NCI-H146 treated with DMSO at 0.1 percent for 48 hours (cell line): Measurements from ENCODE around the gene MRPL33.

Experiments used
- DNase-seq: peaks from one replicate; lab custom pipeline; 2025; ENCODE audit not compliant: unreplicated experiment; lab: John Stamatoyannopoulos, UW

The MRPL33 gene

DNA sequence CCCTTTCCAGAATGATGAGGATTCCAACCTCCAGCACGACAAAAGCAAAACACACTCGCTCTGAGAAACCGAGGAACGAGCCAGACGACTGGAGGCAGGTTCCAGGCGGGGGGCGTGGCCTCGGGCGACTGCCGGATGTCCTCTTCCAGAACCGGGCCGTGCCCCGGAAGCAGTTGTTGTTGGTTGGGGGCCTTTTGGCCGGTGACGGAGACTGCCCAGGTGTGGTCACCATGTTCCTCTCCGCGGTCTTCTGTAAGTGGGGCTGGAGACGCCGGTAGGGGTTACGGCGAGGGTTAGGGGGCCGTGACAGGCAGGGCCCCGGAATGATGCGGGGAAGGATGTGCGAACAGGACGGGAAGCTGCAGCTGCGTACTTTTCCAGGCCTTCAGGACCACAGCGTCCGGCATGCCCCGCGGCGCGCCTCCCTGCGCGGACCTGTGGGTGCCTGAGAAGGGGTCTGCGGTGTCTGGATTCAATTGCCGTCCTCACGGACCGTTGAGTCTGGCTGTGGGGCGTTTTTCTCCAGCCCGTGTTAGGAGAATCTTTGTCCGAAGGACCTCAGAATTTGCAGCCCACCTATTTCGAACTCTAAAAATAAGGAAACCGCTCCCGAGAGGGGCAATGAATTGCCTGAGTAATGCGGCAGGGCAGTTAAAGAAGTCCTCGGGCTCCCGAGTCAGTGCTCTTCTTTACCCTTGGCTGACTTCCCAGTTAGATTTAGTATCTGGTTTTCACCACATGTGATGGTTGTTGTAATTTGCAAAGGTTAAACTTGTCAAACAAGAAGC is at the start of gene MRPL33:
Gene MRPL33 (plus strand): TSS at position 172 of the 788 bp plus-strand sequence. CDS start 59 bp downstream, at position 231.
- peak; percentile 85 for DNase-seq

DNA sequence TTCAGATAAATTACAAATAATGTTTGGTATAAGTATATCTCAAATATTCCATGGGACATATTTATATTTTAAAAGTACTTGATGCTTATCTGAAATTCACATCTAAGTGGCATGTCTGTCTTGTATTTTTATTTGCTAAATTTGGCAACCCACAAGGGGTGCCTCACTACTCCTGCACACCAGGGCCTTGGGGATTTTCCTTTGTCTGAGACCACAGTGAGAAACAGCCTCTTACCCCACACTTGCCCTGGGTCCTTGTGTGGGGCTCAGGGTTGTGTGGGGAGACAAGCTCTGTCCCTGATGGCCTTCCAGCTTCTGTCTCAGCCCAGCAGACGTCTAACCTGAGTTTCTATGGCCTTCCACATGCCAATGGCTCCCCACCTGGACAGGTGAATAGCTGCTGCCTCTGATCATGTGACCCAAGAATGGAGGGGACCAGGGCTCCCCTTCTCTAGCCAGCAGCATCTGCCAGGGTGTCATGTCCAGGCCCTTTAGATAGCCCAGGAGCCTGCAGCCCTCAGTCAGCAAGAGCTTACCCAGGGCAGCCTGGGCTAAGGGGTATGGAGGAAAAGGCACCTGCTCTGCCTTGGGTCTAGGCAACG is 49.5 kb upstream of the MRPL33 start:
- no peak for DNase-seq

DNA sequence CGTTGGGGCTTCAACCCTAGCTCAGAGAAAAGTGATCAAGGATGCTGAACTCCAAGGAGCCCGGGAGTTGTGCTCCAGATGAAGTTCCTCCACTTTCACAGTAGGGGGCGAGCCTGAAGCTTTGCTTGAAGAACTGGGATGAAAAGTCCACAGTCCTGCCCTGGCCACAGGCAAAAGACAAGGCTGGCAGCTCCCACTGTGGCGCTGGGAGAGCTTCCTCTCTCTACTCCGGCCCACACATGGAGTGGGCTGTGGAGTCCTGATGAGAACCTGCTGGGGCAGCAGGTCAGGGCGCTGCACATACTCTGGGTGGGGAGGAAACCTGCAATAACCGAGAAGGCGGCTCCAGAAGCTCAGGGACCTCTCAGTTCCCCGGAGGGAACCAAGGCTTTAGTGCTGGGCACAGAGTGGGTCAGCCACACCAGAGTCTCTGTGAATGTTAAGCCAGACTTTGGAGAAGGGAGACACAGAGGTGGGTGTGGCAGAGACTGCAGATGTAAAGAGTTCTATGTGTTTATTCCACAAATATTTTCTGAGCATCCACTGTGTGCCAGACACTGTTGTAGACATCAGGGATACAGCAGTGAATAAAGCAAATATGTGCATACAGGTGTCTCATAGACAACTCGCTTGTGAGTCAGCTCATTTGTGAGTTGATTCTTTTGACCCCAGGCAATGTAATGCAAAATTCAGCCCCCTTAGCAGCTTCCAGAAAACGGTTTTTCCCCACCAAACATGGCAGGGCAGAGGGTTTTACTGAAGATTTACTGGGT is 48.0 kb upstream of the MRPL33 start:
- DNase-seq: peak; percentile 49

DNA sequence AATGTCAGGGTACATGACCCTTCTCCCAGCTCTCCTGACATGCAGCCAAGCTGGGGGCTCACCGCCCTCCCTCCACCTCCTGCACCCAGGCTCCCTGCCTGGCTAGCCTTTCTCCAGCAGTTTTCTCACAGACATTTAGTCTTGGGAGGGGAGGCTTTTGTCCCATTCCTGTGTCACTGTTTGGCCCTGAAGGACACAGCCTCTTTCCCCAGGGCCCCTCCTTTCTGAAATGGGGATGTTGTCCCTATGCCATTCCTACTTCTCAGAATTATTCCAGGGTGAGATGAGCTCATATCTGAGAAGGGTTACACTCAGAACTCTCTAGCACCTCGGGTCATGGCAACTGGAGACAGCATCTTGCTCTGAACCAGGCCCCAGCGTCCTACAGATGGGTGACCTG is 47.3 kb upstream of the MRPL33 start:
- no peak for DNase-seq

DNA sequence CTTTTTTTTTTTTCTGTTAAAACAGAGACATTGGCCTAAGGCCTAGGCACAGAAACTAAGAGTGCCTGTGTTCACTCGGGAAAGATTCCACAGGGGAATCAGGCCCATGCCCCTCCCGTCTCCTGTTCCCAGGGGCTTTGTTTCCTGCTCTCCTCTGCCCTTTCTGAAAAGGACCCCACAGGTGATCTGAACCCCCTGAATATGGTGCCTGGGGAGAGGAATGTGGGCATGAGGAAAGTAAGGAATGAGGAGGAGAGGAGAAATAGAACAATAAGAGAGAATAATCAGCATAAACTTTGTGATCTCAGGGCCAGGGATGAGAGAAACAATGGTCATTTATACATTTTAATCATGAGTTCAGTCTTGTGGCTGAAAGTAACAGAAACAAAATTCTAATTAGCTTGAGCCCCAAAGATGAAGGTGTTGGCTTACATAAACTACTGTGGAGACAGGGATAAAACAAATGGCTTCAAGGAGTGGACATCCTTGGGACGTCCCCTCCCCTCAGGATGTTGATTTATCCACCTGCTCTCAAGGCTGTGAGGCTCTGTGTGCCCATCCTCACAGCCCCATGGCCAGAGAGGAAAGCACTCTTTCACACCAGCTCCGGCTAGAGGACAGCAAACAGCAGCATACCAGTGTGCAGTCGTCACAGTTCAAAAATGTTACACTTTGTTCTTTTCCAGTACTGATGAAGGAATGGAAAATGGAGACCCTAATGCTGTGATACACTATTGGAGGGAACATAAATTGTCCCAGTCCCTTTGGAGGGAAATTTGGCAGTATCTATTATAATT is 46.4 kb upstream of the MRPL33 start:
- DNase-seq: no peak

DNA sequence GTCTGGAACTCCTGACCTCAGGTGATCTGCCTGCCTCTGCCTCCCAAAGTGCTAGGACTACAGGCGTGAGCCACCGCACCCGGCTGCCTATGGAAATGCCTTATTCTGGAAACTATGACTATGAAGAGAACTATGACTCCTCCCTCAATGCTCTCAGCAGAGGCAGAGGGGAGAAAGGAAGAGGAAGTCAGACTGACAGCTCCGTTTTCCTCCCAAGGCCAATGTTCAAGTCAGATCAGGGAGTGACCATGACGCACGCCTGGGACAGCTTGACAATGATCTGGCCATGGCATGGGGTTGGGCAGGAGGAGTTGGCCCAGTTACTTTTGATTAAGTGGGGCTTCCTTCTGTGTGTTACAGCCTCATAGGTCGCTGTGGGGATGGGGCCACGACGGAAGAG is 44.3 kb upstream of the MRPL33 start:
- DNase-seq: no peak

DNA sequence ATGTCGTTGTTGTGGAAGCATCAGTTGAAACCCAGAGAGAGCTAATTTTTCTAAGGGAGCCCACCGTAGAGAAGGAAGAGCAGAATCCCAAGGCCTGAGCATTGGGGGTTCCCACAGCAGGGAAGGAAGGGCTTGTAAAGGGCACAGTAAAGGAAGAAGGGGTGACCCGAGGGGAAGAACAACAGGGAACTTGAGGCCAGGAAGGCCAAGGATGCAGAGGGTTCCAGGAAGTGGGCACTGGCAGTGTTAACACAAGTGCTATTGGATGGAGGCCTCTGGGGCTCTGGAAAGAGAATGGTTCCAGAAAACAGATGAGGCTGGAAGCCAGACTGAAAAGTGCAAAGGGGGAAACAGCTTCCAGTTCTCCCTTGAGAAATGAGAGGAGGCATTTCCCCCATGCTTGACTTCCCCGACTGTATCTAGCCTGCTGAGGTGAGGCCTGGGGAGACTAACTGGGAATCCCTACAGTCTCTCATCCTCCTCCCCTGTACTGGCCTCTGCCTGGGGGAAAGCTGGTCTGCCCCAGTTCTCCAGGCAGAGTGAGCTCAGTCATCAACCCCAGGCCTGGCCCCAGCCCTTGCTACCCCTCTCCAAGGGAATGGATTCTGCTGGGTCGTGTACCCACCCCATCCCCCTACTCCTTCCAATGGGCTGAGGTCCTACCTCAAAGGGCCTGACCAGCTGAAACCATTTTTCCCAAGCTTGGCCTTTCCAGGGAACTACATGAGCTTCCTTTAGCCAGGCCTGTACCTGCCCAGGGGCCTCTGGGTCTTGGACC is 43.2 kb upstream of the MRPL33 start:
- no peak for DNase-seq

DNA sequence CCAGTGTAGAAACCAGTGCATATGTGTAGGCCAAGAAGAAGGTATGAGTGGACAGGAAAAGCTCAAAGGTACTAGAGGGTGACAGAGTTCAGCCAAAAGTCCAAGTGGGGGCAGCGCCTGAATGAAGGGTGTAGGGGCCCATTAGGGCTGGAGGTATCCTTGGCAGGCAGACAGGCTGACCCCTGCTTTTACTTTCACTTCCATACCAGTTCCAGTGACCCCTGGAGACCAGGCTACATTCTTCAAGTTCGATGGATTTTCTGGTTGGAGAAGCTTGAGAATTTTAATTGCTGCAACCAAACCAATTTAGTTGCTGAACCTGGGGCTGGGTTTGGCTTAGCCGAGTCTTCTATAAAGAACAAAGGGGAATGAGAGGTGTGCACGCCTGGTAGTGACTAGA is 42.3 kb upstream of the MRPL33 start:
- no peak for DNase-seq

DNA sequence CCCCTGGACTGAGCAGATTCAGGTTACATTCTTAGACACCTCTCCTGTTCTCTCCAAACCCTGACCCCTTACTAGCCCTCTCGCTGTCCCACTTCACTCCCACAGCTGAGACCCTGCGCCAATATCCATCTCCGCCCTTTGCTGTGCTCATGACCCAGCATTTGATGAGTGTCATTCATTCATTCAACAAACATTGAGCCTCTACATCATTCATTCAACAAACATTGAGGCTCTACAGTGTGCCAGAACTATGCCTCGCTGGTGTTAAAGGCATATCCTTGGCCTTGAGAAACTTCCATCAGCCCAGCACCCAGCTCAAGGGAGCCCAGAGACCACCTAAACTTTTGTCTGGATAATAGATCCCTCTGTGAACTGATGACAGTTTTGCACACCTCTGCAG is 41.9 kb upstream of the MRPL33 start:
- no peak for DNase-seq

DNA sequence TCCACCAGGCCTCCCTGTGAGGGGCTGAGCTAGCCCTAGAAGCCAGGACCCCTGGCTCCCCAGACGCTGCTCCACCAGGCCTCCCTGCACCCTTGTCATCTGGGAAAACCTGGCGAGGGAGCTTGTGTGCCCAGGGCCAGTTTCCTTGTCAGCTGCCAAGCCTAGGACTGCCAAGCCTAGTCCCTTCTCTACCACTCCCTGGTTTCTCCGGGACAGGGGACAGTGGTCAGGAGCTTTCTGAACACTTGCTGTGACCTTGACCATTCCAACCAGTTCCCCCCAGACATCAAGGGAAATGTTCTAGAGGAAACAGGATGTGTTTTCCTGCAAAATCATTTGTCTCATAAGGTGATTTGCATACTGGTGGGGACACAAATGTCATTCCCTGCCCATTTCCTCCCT is 41.3 kb upstream of the MRPL33 start:
- no peak for DNase-seq

DNA sequence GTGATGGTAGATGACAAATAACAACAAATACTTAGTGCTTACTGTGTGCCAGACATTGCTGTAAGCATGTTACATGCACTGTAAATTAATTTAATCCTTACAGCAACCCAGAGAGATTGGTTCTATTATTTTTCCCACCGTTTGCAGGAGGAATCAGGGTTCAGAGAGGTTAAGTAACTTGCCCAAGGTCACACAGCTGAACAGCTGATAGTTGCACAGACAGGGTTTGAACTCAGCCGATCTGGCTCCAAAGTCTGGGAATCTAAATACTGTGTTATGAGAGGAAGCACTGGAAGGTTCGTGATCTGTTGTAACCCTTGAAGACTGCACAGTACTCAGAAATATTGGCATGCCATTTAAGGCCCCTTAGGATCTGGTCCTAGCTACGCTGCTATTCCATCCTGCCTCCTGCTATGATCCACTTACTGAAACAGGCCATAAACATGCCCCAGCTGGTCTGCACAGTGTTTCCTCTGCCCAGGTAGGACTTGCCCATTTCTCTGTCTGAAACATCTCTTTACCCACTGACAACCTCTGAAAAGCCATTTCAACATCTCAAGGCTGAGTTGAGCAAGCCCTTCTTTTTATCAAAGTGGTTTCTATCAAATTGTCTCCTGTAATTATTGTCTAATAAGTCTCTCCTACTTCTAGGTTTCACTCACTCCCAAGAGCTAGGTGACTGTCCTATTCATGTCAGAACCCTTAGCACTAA is 40.4 kb upstream of the MRPL33 start:
- no peak for DNase-seq

DNA sequence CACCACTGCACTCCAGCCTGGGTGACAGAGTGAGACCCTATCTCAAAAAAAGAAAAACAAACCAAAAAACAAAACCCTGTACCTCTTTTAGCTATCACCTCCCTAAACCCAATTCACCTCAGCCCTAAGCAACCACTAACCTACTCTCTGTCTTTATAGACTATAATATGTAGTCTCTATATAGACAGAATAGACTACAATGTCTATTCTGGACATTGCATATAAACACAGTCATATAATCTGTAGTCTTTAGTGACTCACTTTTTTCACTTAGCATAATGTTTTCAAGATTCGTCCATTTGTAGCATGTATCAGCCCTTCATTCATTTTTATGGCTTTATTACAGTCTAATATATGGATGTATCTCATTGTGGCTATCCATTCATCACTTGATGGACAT is 37.2 kb upstream of the MRPL33 start:
- no peak for DNase-seq

DNA sequence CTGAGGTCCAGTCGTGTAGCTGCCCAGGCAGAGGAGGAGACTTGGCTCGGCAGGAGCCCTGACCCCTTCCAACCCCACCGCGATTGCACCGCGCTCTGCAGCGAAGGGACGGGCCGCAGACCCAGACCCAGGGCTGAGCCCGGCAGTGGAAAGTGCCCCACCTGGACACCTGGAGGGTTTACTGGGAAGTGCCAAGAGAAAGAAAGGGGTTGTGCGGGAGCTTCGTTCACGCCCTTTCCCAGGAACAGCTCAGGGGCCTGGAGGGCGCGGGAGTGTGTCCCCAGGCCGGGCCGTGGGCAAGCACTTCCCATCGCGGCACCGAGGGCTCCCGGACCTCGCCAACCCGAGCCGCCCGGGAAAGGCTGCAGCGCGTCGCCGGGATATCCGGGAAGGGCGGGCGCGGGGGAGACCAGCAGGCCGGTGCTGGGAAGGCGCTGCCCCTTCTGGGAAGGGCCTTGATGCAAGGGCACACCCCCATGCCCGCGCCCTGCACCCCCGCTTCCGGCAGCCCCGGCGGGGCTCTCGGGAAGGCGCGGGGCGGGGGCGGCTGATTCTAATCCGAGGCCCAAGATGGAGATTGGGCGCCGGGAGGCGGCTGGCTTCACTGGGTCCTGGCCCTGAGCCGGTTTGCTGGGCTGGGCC is 36.1 kb upstream of the MRPL33 start:
- DNase-seq: peak; percentile 65

DNA sequence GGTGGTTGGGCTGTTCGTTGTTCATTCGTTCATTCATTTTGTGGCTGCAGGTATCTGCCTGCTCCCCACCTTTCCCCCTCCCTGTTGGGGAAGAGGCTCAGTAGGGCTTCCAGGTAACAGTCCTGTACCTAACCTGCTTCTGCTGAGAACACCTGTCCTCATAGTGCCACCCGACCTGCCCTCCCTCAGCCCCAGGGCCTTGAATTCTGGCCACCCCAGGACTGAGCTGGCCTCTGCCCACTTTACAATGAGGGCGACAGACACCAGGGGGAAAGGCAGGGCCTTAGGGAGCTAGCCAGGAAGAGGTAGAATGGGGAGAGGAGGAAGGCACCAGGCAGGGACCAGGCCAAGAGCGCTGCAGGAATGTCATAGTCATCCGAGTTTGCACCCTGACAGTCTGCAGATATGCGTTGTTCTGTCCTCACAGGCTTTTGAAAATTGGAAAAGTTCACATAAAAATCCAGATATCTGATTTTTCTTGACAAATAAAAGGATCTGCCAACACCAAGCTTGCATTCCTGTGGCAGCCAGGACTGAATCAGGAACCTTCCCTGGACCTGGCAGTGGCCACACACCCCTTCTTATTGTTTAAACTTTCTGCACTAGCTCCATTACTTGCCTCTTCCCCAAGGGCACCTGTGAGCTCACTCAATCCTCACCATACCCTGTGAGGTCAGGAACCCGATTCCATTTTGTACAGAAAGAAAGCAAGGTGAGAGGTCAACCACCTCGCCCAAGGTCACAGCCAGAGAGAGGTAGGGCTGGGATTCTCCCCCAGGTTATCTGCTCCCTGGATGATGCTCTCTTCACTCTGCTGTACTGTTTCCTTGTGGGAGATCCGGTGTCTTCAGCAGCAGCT is 35.3 kb upstream of the MRPL33 start:
- DNase-seq: no peak

DNA sequence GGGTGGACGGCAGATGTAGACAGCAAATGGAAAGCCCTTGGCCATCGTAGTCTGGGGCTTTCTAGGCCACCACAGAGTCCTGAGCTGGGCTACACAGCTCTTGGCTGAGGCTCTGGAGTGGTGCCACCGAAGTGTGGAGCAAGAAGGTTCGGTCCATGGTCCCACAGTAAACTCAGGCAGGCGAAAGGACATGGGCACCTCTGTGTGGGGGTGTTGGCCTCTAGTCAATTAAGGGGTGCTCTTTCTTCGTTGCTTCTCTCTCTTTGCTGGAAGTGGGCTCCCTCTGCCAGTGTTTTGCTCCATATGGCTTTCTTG is 34.7 kb upstream of the MRPL33 start:
- DNase-seq: no peak

DNA sequence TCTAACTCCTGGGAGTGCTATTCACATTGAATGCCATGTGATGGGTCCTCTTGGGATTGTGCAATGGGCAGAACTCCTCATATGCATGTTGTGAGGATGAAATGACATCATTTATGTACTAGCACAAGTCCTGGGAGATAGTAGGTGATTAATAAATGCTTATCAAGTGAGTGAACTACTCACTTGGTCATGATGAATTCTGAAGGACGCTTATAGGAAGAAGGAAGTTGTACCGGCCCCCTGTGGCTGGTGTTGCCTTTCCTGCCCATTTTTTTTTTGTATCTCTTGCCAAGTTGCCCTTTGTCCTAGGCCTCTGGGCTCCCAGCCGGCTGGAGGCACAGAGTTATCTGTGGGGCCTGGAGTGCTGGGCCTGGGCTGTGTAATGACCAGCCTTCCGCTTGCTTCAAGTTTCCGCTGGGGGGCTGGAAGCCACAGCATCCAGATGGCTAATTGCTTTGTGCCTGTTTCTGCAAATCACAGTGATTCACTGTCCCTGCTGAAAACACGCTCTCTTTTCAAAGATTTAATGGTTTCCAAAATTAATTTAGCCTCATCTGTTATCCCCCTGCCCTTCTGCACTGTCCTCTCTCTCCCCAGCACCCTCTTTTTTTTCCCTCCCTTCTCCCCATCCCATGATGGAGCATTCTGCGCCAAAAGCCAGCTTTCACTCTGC is 33.7 kb upstream of the MRPL33 start:
- DNase-seq: no peak

DNA sequence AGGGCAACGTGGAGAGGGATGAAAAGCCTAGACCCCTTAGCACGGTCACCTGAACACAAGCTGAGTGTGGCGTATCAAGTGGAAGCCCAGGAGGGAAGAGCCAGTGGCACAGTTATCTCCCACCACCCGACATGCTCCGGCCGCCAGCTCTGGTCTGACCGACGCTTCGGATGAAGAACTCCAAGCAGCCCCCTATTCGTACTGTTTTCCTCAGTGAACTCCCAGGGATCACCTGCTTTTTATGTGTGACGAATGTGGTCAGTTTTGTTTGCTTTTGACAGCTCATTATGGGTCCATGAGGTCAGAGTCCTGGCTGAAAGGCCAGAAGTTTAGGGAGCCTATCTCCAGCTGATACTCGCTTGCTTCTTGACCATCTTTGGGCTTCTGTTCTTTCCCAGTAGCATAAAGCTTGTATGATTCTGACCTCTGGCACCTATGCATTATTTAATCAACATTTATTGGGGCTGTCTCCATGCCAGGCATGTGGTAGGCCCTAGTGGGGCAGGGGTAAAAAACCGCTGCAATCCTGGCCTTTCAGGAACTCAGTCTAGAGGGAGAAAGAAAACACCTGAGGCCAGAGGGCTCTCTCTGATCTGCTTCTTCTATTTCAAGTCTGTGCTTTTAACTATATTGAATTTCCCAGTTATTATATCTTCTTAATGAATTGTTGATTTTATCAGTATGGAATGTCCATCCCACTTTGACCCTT is 33.0 kb upstream of the MRPL33 start:
- DNase-seq: no peak

DNA sequence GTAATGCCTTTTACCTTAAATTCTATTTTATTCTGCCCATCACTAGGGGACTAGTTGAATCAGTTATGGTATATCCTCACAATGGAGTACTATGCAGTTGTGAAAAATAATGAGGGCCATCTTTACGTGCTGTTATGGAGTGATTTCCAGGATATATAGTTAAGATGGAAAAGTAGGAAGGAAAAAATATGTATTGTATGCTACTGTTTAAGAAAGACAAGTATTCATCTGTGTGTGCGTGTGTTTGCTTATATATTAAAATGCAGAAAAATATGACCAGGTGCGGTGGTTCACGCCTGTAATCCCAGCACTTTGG is 32.5 kb upstream of the MRPL33 start:
- DNase-seq: no peak
